Activated CD8-positive, alpha-beta T cell treated with anti-CD3 and anti-CD28 coated beads for 36 hours (primary cell): ENCODE results near the gene PTPRN2. TPM values are rescaled to one million over a fixed set of nuclear protein-coding genes. Genes with fewer than 3 reads are reported as not detected.

Source experiments
- ATAC-seq: fragments of 200-7000 bp; cut with Tn5 transposase; one replicate; pipeline ENCODE4 v1.10.0; 2021; ENCODE audit warnings: mild to moderate bottlenecking, moderate library complexity
- CTCF ChIA-PET: fragments of 350-600 bp; sonication (Branson Sonifier 250); formaldehyde crosslinking; loops from one replicate; lab custom pipeline; 2021; ENCODE audit warnings: antibody characterized with exemption; lab: Charles Lee
- POLR2A ChIA-PET: fragments of 350-600 bp; sonication (Branson Sonifier 250); formaldehyde crosslinking; loops from one replicate; lab custom pipeline; 2021; ENCODE audit warnings: antibody characterized with exemption; lab: Charles Lee
- DNase-seq: peaks from one replicate; pipeline ENCODE4 v3.0.0-alpha.2; 2020
- H3K27ac Mint-ChIP-seq: one replicate; pipeline ENCODE4 v1.8.0; 2021; ENCODE audit warnings: mild to moderate bottlenecking, mixed read lengths
- H3K27me3 Mint-ChIP-seq: one replicate; pipeline ENCODE4 v1.8.0; 2021; ENCODE audit warnings: mixed read lengths
- H3K36me3 Mint-ChIP-seq: one replicate; pipeline ENCODE4 v1.8.0; 2021; ENCODE audit warnings: low read depth, mixed read lengths
- H3K4me1 Mint-ChIP-seq: one replicate; pipeline ENCODE4 v1.8.0; 2021; ENCODE audit warnings: low read depth, mixed read lengths
- H3K4me3 Mint-ChIP-seq: one replicate; pipeline ENCODE4 v1.8.0; 2021; ENCODE audit warnings: mild to moderate bottlenecking, moderate library complexity, mixed read lengths
- H3K9me3 Mint-ChIP-seq: one replicate; pipeline ENCODE4 v1.8.0; 2021; ENCODE audit warnings: mixed read lengths
- CTCF ChIP-seq: fragments of 200-600 bp; IDR thresholded peaks from one replicate; pipeline ENCODE4 v1.8.0; 2022; ENCODE audit warnings: antibody characterized with exemption, mild to moderate bottlenecking
- intact Hi-C: fragments of 100-400 bp; cut with micrococcal nuclease; formaldehyde crosslinking; loops from one replicate; pipeline ENCODE4 v1.10.0; 2022
- total RNA-seq, 2 experiments: library from RNA; stranded (reverse); gene quantifications; one replicate each; pipeline ENCODE4 v1.2.3, GENCODE V29; 2021

The PTPRN2 gene
- total RNA-seq, 2 experiments from 2014 or later: 0.49 to 0.65 TPM

- ATAC-seq (no peak), DNase-seq (no peak)
- Mint-ChIP-seq H3K27ac (no peak overlapping the region), H3K4me3 (no peak overlapping the region), H3K9me3 (no peaks in the 10 kb centered on the region), H3K4me1 (no peaks in the 10 kb centered on the region), H3K27me3 (peaks cover 2% of the 10 kb centered on the region), H3K36me3 (no peaks in the 10 kb centered on the region)
- ChIA-PET POLR2A (no interaction called here), CTCF (no interaction called here)
- intact Hi-C loops: no loop called here
- no peak for TF ChIP-seq CTCF
These were observed 790.3 kb downstream of the PTPRN2 start for GRCh38 chr7:157797361-157797760.

GRCh38 chr7:157796846-157797245 is 790.8 kb downstream of the PTPRN2 start:
- POLR2A ChIA-PET: no interaction called here
- no peak overlapping the region for H3K27ac Mint-ChIP-seq
- H3K4me1 Mint-ChIP-seq: no peaks in the 10 kb centered on the region
- intact Hi-C loops: no loop called here
- peaks cover 2% of the 10 kb centered on the region for H3K27me3 Mint-ChIP-seq
- DNase-seq (no peak), ATAC-seq (no peak)
- no peak for TF ChIP-seq CTCF
- CTCF ChIA-PET: no interaction called here
- no peaks in the 10 kb centered on the region for H3K36me3 Mint-ChIP-seq
- no peak overlapping the region for H3K4me3 Mint-ChIP-seq
- H3K9me3 Mint-ChIP-seq: no peaks in the 10 kb centered on the region

- DNase-seq: no peak
- no peaks in the 10 kb centered on the region for H3K4me1 Mint-ChIP-seq
- CTCF ChIA-PET: no interaction called here
These were observed 792.0 kb downstream of the PTPRN2 start for GRCh38 chr7:157795643-157796042.

GRCh38 chr7:157795199-157795598 is 792.4 kb downstream of the PTPRN2 start:
- H3K27ac Mint-ChIP-seq: no peak overlapping the region
- H3K36me3 Mint-ChIP-seq: no peaks in the 10 kb centered on the region
- H3K27me3 Mint-ChIP-seq: peaks cover 2% of the 10 kb centered on the region
- intact Hi-C loops: no loop called here
- ChIA-PET POLR2A (no interaction called here), CTCF (interaction anchor here (0.8 kb wide), 1 partner anchor 9 kb away, joined by 4 read pairs; no protein-coding TSS in a partner anchor)
- no peaks in the 10 kb centered on the region for H3K9me3 Mint-ChIP-seq
- ATAC-seq (no peak), DNase-seq (no peak)
- no peak overlapping the region for H3K4me3 Mint-ChIP-seq
- H3K4me1 Mint-ChIP-seq: no peaks in the 10 kb centered on the region
- TF ChIP-seq CTCF: no peak

More at GRCh38 chr7:157795643-157796042, 792.0 kb downstream of the PTPRN2 start:
- intact Hi-C loops: no loop called here
- no peaks in the 10 kb centered on the region for H3K36me3 Mint-ChIP-seq
- H3K9me3 Mint-ChIP-seq: no peaks in the 10 kb centered on the region
- H3K27me3 Mint-ChIP-seq: peaks cover 2% of the 10 kb centered on the region
- POLR2A ChIA-PET: no interaction called here
- H3K4me3 Mint-ChIP-seq: no peak overlapping the region
- TF ChIP-seq CTCF: no peak
- ATAC-seq: no peak
- H3K27ac Mint-ChIP-seq: no peak overlapping the region

- no peaks in the 10 kb centered on the region for H3K36me3 Mint-ChIP-seq
- POLR2A ChIA-PET: no interaction called here
These were observed 792.9 kb downstream of the PTPRN2 start for GRCh38 chr7:157794746-157795065.

More at GRCh38 chr7:157794746-157795065, 792.9 kb downstream of the PTPRN2 start:
- Mint-ChIP-seq H3K4me3 (no peak overlapping the region), H3K27me3 (peaks cover 2% of the 10 kb centered on the region), H3K27ac (no peak overlapping the region), H3K9me3 (no peaks in the 10 kb centered on the region), H3K4me1 (no peaks in the 10 kb centered on the region)
- DNase-seq (no peak), ATAC-seq (no peak)
- CTCF ChIA-PET: interaction anchor here (0.8 kb wide), 1 partner anchor 9 kb away, joined by 4 read pairs; no protein-coding TSS in a partner anchor
- intact Hi-C loops: no loop called here
- no peak for TF ChIP-seq CTCF
